ENCODE measurements around the gene TTN. TPM values are rescaled to one million over a fixed set of nuclear protein-coding genes. Genes with fewer than 3 reads are reported as not detected.

Gene TTN
- total and polyA plus RNA-seq, 10 of the 15 experiments (the other 5 are each of a cell fraction or from before 2014, with no cell fraction given) = 0.15 to 9.0 (median 1.8) TPM

DNA sequence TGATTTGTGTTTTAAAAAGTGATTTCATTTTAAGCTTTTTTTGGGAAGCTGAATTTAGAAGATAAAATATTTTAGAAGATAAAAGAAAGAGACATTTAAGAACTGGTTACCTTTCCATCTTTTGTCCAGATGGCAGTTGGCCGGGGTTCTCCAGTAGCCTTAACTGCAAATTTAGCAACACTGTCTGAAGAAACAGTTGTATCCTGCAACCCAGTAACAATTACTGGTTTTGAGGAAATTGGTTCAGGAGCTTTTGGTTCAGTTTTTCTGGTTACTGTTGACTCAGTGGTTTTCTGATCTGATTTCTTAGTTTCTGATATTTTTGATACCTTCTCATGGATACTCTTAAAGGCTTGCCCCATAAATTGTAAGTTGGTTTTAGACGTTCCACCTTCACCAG is 277.1 kb downstream of the TTN start:
- no peak overlapping the region; the same call in 1 of the 2 replicates for H3K9ac ChIP-seq (ENCODE audit: control insufficient read depth, insufficient read depth, low read length)
- 6% methylated on average over 2 of the region's 2 CpGs for WGBS (ENCODE audit: insufficient coverage, insufficient replicate concordance, low lambda C conversion rate, missing lambda C conversion rate)
- H3K4me1 ChIP-seq (ENCODE audit: control insufficient read depth, insufficient read depth, low read length) = peaks cover 33% of the 10 kb centered on the region
- H2AFZ ChIP-seq (ENCODE audit: control insufficient read depth, low read depth, low read length) = no peak overlapping the region
- no peak for FAIRE-seq
- intact Hi-C loops (cut with micrococcal nuclease; ENCODE audit: unreplicated experiment) = loop anchor here (1.0 to 5.0 kb wide), 2 partner anchors 51 to 128 kb away; no protein-coding TSS in a partner anchor
- RAD21 ChIA-PET (ENCODE audit: unreplicated experiment) = interaction anchor here (0.7 to 4.8 kb wide), 6 partner anchors 12 to 125 kb away, joined by 3 to 29 read pairs (median 4); no protein-coding TSS in a partner anchor
- TF ChIP-seq SMARCA5 (IDR thresholded peaks at IDR 0.05) (0 out of 2 replicates have a peak, but pooled peaks have one; percentile 46), HDAC6 (IDR thresholded peaks at IDR 0.05; ENCODE audit: unreplicated experiment) (no peak)
- H3K79me2 ChIP-seq (ENCODE audit: control insufficient read depth, insufficient read depth, low read length) = peaks cover 59% of the 10 kb centered on the region
- H3K27ac ChIP-seq (ENCODE audit: control insufficient read depth, insufficient read depth) = peak overlapping the region; percentile 84
- H3K4me3 ChIP-seq = peak overlapping the region; percentile 49
- SMC1A ChIA-PET (ENCODE audit: uncharacterized antibody, unreplicated experiment) = interaction anchor here (1.0 to 2.4 kb wide), 11 partner anchors 11 to 125 kb away, joined by 3 to 18 read pairs (median 5); partner anchors contain the start of gene FKBP7
- H3K9me3 ChIP-seq (replicated peaks; ENCODE audit: control insufficient read depth, insufficient read depth, low read length) = no peaks in the 10 kb centered on the region; the same call in 2 of the 3 replicates
- H4K20me1 ChIP-seq (ENCODE audit: control insufficient read depth, insufficient read depth) = no peaks in the 10 kb centered on the region
- ATAC-seq = peak; percentile 1; the same call in 2 of the 3 replicates
- CTCF ChIA-PET = interaction anchor here (0.7 to 2.2 kb wide), 5 partner anchors 14 to 418 kb away, joined by 3 to 11 read pairs (median 4); partner anchors contain the start of gene RBM45
- POLR2A ChIA-PET = interaction anchor here (0.8 to 1.4 kb wide), 3 partner anchors 9 to 48 kb away, joined by 3 to 6 read pairs (median 3); no protein-coding TSS in a partner anchor
- TSS peak; percentile 60 for BruUV-seq (replicated peaks)
- peak overlapping the region; percentile 56 for H3K4me2 ChIP-seq (ENCODE audit: control insufficient read depth, insufficient read depth)
- no peak for DNase-seq (ENCODE audit: low read depth, low spot score)
- no peaks in the 10 kb centered on the region for H3K27me3 ChIP-seq (replicated peaks in 1 of 2; ENCODE audit: control insufficient read depth in 2 of 2, insufficient read depth in 2 of 2, low read length in 1 of 2)
- H3K36me3 ChIP-seq (ENCODE audit: control insufficient read depth in 2 of 2, insufficient read depth in 2 of 2, low read length in 1 of 2) = peaks cover 3 to 12% of the 10 kb centered on the region in 2 experiments
- in situ Hi-C loops (cut with MboI) = no loop called here

DNA sequence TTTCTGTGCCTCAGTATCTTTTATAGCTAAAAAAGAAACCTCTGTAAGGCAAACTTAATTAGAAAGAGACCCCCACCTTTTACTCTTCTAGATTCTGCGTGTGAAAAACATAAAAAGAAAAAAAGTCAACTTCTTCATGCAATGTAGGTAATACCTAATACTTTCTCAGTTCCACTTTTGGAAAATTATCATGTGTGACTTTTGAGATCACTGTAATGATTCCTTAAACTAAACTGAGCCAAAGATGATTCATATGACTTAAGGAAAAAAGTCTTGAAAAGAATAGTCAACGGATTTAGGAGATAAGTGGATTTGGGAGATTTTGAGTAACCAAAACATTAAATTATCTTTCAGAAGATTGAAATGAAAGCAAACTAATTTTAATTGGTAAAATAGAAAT is 278.0 kb downstream of the TTN start:
- H3K4me3 ChIP-seq = peak overlapping the region; percentile 41; the same call in 1 of the 2 replicates
- in situ Hi-C loops (cut with MboI) (no loop called here), intact Hi-C loops (cut with micrococcal nuclease; ENCODE audit: unreplicated experiment) (loop anchor here (10.0 kb wide), 1 partner anchor 726 kb away; no protein-coding TSS in a partner anchor)
- no peaks in the 10 kb centered on the region for H4K20me1 ChIP-seq (ENCODE audit: control insufficient read depth, insufficient read depth)
- H3K4me2 ChIP-seq (ENCODE audit: control insufficient read depth, insufficient read depth) = peak overlapping the region; percentile 56
- H3K27me3 ChIP-seq (replicated peaks in 1 of 2; ENCODE audit: control insufficient read depth in 2 of 2, insufficient read depth in 2 of 2, low read length in 1 of 2) = no peaks in the 10 kb centered on the region
- peak; percentile 12 for ATAC-seq
- ChIA-PET RAD21 (ENCODE audit: unreplicated experiment) (interaction anchor here (0.7 to 4.8 kb wide), 4 partner anchors 11 to 124 kb away, joined by 3 to 29 read pairs (median 8); partner anchors contain the start of gene PLEKHA3), CTCF (interaction anchor here (0.7 to 2.7 kb wide), 5 partner anchors 21 to 172 kb away, joined by 3 to 15 read pairs (median 4); partner anchors contain the start of gene PLEKHA3), POLR2A (interaction anchor here (1.2 to 1.4 kb wide), 2 partner anchors 8 to 49 kb away, joined by 3 to 6 read pairs; partner anchors contain the start of gene PLEKHA3), SMC1A (ENCODE audit: uncharacterized antibody, unreplicated experiment) (interaction anchor here (1.1 to 2.4 kb wide), 7 partner anchors 10 to 127 kb away, joined by 3 to 18 read pairs (median 5); no protein-coding TSS in a partner anchor)
- no peak for DNase-seq (ENCODE audit: low read depth, low spot score)
- 34% methylated on average over 2 of the region's 2 CpGs for WGBS (ENCODE audit: insufficient coverage, insufficient replicate concordance, low lambda C conversion rate, missing lambda C conversion rate)
- BruUV-seq (replicated peaks) = no TSS peak
- H3K27ac ChIP-seq (ENCODE audit: control insufficient read depth, insufficient read depth) = peak overlapping the region; percentile 84
- no peaks in the 10 kb centered on the region; the same call in 2 of the 3 replicates for H3K9me3 ChIP-seq (replicated peaks; ENCODE audit: control insufficient read depth, insufficient read depth, low read length)
- H3K36me3 ChIP-seq (ENCODE audit: control insufficient read depth in 2 of 2, insufficient read depth in 2 of 2, low read length in 1 of 2) = peaks cover 3 to 11% of the 10 kb centered on the region in 2 experiments
- no peak overlapping the region for H2AFZ ChIP-seq (ENCODE audit: control insufficient read depth, low read depth, low read length)
- H3K9ac ChIP-seq (ENCODE audit: control insufficient read depth, insufficient read depth, low read length) = no peak overlapping the region; the same call in 1 of the 2 replicates
- H3K4me1 ChIP-seq (ENCODE audit: control insufficient read depth, insufficient read depth, low read length) = peaks cover 33% of the 10 kb centered on the region
- FAIRE-seq = no peak
- H3K79me2 ChIP-seq (ENCODE audit: control insufficient read depth, insufficient read depth, low read length) = peaks cover 63% of the 10 kb centered on the region
- TF ChIP-seq RELA (IDR thresholded peaks at IDR 0.05; ENCODE audit: borderline replicate concordance, partially characterized antibody) (no peak), RUNX3 (IDR thresholded peaks at IDR 0.05; ENCODE audit: low read length) (peak; percentile 33; the same call in 1 of the 2 replicates), EP300 (IDR thresholded peaks at IDR 0.05; ENCODE audit: borderline replicate concordance in 1 of 2, control insufficient read depth in 1 of 2, low read depth in 2 of 2, low read length in 2 of 2) (peak; percentile 49 to 50; a peak in 2 of 4 replicates), PAX5 (IDR thresholded peaks at IDR 0.05; ENCODE audit: borderline replicate concordance, low read depth, low read length) (0 out of 2 replicates have a peak, but pooled peaks have one; percentile 13), BHLHE40 (IDR thresholded peaks at IDR 0.05; ENCODE audit: borderline replicate concordance in 1 of 2, low read depth in 2 of 2, low read length in 1 of 2) (0 out of 4 replicates have a peak, but pooled peaks of 1 of the 2 experiments have one; percentile 36), MTA2 (IDR thresholded peaks at IDR 0.05; ENCODE audit: low read depth) (peak; percentile 75), ZNF384 (IDR thresholded peaks at IDR 0.05; ENCODE audit: borderline replicate concordance, low read depth, low read length) (peak; percentile 64)
- TF ChIP-seq, protein P1, sequence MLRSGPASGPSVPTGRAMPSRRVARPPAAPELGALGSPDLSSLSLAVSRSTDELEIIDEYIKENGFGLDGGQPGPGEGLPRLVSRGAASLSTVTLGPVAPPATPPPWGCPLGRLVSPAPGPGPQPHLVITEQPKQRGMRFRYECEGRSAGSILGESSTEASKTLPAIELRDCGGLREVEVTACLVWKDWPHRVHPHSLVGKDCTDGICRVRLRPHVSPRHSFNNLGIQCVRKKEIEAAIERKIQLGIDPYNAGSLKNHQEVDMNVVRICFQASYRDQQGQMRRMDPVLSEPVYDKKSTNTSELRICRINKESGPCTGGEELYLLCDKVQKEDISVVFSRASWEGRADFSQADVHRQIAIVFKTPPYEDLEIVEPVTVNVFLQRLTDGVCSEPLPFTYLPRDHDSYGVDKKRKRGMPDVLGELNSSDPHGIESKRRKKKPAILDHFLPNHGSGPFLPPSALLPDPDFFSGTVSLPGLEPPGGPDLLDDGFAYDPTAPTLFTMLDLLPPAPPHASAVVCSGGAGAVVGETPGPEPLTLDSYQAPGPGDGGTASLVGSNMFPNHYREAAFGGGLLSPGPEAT (IDR thresholded peaks at IDR 0.05; ENCODE audit: low read depth) = peak; percentile 72; the same call in 1 of the 2 replicates
- TF ChIP-seq, protein P2, sequence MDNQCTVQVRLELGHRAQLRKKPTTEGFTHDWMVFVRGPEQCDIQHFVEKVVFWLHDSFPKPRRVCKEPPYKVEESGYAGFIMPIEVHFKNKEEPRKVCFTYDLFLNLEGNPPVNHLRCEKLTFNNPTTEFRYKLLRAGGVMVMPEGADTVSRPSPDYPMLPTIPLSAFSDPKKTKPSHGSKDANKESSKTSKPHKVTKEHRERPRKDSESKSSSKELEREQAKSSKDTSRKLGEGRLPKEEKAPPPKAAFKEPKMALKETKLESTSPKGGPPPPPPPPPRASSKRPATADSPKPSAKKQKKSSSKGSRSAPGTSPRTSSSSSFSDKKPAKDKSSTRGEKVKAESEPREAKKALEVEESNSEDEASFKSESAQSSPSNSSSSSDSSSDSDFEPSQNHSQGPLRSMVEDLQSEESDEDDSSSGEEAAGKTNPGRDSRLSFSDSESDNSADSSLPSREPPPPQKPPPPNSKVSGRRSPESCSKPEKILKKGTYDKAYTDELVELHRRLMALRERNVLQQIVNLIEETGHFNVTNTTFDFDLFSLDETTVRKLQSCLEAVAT (IDR thresholded peaks at IDR 0.05) = no peak

Data from GM12878 (cell line).